Osteocyte (in vitro differentiated cells): ENCODE results near the gene KLK6. TPM values are rescaled to one million over a fixed set of nuclear protein-coding genes. Genes with fewer than 3 reads are reported as not detected.
"Not testable (repeated sequence)": the region's sequence is repeated elsewhere in the genome, so short reads cannot be mapped to it uniquely, and the experiment has no call there.

Experiments
- DNase-seq: peaks from one replicate; pipeline ENCODE4 v3.0.0; 2021; ENCODE audit warnings: mixed read lengths; ENCODE audit not compliant: unreplicated experiment; ENCODE audit errors: extremely low spot score
- H3K27ac Mint-ChIP-seq: one replicate; pipeline ENCODE4 v1.8.0; 2021; ENCODE audit warnings: mild to moderate bottlenecking, mixed read lengths; ENCODE audit not compliant: unreplicated experiment
- H3K27me3 Mint-ChIP-seq: one replicate; pipeline ENCODE4 v1.8.0; 2021; ENCODE audit warnings: mixed read lengths; ENCODE audit not compliant: unreplicated experiment
- H3K36me3 Mint-ChIP-seq: one replicate; pipeline ENCODE4 v1.8.0; 2021; ENCODE audit warnings: mixed read lengths; ENCODE audit not compliant: unreplicated experiment
- H3K4me1 Mint-ChIP-seq: one replicate; pipeline ENCODE4 v1.8.0; 2021; ENCODE audit warnings: mixed read lengths; ENCODE audit not compliant: unreplicated experiment
- H3K4me3 Mint-ChIP-seq: one replicate; pipeline ENCODE4 v1.8.0; 2021; ENCODE audit warnings: mild to moderate bottlenecking, moderate library complexity, mixed read lengths; ENCODE audit not compliant: unreplicated experiment
- H3K9me3 Mint-ChIP-seq: one replicate; pipeline ENCODE4 v1.8.0; 2021; ENCODE audit warnings: mixed read lengths; ENCODE audit not compliant: unreplicated experiment
- total RNA-seq: library from RNA; stranded (reverse); gene quantifications from 2 replicates; pipeline ENCODE4 v1.2.1, GENCODE V29; 2021
- TF ChIP-seq, protein P1 (sequence below): fragments of 200-600 bp; sonication (generic); IDR thresholded peaks from 2 replicates; pipeline ENCODE4 v1.5.0; 2021; ENCODE audit warnings: antibody characterized with exemption, mild to moderate bottlenecking, moderate library complexity

Gene KLK6
- total RNA-seq, 1 donor from 2014 or later = not detected

DNA sequence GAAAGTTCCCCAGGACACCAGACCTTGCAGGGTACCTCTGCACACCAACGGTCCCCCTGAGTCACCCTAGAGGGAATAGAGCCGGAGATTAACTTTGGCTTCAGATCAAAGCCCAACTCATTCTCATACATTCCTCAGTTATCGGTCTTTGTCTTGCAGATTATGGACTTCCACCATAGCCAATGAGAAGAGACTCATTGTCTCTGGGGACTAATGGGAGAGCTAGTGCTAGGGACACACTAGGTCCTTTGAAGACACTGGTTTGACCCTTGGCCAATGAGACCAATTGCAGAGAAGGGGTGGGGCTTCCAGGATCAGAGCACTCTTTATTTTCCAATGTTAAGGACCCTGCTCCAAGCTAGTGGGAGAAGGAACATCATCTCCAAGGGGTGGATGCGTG is 8.2 kb upstream of the KLK6 start:
- TF ChIP-seq, protein P1, sequence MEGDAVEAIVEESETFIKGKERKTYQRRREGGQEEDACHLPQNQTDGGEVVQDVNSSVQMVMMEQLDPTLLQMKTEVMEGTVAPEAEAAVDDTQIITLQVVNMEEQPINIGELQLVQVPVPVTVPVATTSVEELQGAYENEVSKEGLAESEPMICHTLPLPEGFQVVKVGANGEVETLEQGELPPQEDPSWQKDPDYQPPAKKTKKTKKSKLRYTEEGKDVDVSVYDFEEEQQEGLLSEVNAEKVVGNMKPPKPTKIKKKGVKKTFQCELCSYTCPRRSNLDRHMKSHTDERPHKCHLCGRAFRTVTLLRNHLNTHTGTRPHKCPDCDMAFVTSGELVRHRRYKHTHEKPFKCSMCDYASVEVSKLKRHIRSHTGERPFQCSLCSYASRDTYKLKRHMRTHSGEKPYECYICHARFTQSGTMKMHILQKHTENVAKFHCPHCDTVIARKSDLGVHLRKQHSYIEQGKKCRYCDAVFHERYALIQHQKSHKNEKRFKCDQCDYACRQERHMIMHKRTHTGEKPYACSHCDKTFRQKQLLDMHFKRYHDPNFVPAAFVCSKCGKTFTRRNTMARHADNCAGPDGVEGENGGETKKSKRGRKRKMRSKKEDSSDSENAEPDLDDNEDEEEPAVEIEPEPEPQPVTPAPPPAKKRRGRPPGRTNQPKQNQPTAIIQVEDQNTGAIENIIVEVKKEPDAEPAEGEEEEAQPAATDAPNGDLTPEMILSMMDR = no peak
- Mint-ChIP-seq H3K36me3 (no peaks in the 10 kb centered on the region), H3K27me3 (no peaks in the 10 kb centered on the region), H3K4me1 (no peaks in the 10 kb centered on the region), H3K9me3 (no peaks in the 10 kb centered on the region), H3K4me3 (no peak overlapping the region), H3K27ac (no peak overlapping the region)
- no peak for DNase-seq

GRCh38 chr19:50975766-50976165 is 6.4 kb upstream of the KLK6 start:
- no peaks in the 10 kb centered on the region for H3K4me1 Mint-ChIP-seq
- H3K27me3 Mint-ChIP-seq = no peaks in the 10 kb centered on the region
- no peak overlapping the region for H3K4me3 Mint-ChIP-seq
- TF ChIP-seq, protein P1 = no peak
- H3K36me3 Mint-ChIP-seq = no peaks in the 10 kb centered on the region
- no peak overlapping the region for H3K27ac Mint-ChIP-seq
- DNase-seq = no peak
- H3K9me3 Mint-ChIP-seq = no peaks in the 10 kb centered on the region

- no peaks in the 10 kb centered on the region for H3K36me3 Mint-ChIP-seq
- H3K4me3 Mint-ChIP-seq = no peak overlapping the region
These were observed 5.5 kb upstream of the KLK6 start for GRCh38 chr19:50974702-50975556.

GRCh38 chr19:50972795-50973376 is 3.5 kb upstream of the KLK6 start:
- Mint-ChIP-seq H3K27me3 (peaks cover 2% of the 10 kb centered on the region), H3K4me1 (no peaks in the 10 kb centered on the region), H3K4me3 (no peak overlapping the region), H3K36me3 (no peaks in the 10 kb centered on the region), H3K9me3 (no peaks in the 10 kb centered on the region), H3K27ac (no peak overlapping the region)
- TF ChIP-seq, protein P1 = no peak
- DNase-seq = no peak

More at GRCh38 chr19:50974702-50975556, 5.5 kb upstream of the KLK6 start:
- Mint-ChIP-seq H3K27ac (no peak overlapping the region), H3K27me3 (no peaks in the 10 kb centered on the region), H3K4me1 (no peaks in the 10 kb centered on the region), H3K9me3 (no peaks in the 10 kb centered on the region)
- TF ChIP-seq, protein P1 = no peak
- no peak for DNase-seq

DNA sequence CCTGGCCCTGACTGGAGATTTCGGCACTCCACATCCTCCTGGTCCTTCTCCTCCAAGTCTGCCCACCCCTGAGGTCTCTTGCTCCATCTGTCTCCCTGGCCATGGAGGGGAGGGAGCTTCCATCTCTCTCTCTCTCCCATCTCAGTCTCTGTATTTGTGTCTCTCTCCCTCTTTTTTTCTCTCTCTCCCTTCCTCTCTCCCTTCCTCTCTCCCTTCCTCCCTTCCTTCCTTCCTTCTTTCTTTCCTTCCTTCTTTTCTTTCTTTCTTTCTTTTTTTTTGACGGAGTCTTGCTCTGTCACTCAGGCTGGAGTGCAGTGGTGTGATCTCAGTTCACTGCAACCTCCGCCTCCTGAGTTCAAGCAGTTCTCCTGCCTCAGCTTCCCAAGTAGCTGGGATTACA is 419 bp upstream of the KLK6 start:
- not testable (repeated sequence) for H3K27ac Mint-ChIP-seq, H3K4me1 Mint-ChIP-seq, H3K36me3 Mint-ChIP-seq, H3K9me3 Mint-ChIP-seq, H3K4me3 Mint-ChIP-seq, H3K27me3 Mint-ChIP-seq, DNase-seq
